Measurements from ENCODE around the gene NHEJ1.
A peak's percentile ranks its signal among the peaks of the same experiment; 100 is the strongest.
"Not testable (repeated sequence)": the region's sequence is repeated elsewhere in the genome, so short reads cannot be mapped to it uniquely, and the experiment has no call there.

Gene NHEJ1

GRCh38 chr2:219205981-219206327, 45.3 kb upstream of the NHEJ1 start:
- peak overlapping the region; percentile 89 for H3K27ac ChIP-seq
- TF ChIP-seq, protein P1, sequence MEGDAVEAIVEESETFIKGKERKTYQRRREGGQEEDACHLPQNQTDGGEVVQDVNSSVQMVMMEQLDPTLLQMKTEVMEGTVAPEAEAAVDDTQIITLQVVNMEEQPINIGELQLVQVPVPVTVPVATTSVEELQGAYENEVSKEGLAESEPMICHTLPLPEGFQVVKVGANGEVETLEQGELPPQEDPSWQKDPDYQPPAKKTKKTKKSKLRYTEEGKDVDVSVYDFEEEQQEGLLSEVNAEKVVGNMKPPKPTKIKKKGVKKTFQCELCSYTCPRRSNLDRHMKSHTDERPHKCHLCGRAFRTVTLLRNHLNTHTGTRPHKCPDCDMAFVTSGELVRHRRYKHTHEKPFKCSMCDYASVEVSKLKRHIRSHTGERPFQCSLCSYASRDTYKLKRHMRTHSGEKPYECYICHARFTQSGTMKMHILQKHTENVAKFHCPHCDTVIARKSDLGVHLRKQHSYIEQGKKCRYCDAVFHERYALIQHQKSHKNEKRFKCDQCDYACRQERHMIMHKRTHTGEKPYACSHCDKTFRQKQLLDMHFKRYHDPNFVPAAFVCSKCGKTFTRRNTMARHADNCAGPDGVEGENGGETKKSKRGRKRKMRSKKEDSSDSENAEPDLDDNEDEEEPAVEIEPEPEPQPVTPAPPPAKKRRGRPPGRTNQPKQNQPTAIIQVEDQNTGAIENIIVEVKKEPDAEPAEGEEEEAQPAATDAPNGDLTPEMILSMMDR (conservative IDR thresholded peaks at IDR 0.05): no peak

DNA sequence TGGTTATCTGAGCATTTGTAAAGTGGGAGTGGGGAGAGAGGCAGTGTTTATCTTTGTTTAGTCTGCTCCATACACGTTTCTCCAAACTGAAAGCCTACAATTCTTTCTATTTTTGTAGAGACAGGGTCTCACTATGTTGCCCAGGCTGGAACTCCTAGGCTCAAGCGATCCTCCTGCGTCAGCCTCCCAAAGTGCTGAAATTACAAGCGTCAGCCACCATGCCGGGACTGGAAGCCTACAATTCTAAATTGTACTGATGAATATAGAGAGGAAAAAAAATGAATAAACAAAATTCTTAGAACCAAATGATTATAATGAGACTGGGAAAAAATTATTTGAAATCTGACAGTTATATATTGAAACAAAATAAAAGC, 44.5 kb upstream of the NHEJ1 start:
- no peak overlapping the region for H3K27ac ChIP-seq
- TF ChIP-seq, protein P1 (conservative IDR thresholded peaks at IDR 0.05): no peak

DNA sequence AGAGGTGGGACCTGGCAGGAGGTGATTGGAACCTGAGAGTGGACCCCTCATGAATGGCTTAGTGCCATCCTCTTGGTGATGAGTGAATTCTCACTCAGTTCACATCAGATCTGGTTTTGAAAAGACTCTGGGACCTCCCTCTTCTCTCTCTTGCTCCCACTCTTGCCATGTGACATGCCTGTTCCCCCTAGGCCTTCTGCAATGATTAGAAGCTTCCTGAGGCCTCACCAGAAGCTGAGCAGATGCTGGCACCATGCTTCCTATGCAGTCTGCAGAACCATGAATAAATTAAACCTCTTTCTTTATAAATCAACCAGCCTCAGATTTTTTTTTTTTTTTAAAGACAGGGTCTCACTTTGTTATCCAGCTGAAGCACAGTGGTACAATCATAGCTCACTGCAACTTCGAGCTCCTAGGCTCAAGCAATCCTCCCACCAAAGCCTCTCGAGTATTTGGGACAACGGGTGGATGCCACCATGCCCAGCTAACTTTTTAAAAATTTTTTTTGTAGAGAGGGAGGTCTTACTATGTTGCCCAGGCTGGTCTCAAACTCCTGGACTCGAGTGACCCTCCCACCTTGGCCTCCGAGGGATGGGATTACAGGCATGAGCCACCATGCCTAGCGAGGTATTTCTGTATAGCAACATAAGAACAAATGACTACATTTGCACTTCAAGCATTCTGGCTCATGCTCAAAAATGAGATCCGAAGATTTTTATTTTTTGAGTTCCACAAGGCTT, 44.0 kb upstream of the NHEJ1 start:
- H3K27ac ChIP-seq: no peak overlapping the region
- TF ChIP-seq, protein P1 (conservative IDR thresholded peaks at IDR 0.05): no peak

DNA sequence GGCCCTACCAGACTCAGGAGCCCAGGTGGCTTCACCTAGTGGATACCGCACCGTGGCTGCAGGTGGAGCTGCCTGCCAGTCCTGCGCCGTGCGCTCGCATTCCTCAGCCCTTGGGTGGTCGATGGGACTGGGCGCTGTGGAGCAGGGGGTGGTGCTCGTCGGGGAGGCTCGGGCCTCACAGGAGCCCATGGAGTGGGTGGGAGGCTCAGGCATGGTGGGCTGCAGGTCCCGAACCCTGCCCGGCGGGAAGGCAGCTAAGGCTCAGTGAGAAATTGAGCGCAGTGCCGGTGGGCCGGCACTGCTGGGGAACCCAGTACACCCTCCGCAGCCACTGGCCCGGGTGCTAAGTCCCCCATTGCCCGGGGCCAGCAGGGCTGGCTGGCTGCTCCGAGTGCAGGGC, 40.7 kb upstream of the NHEJ1 start:
- peak overlapping the region; percentile 49; the same call in 1 of the 2 replicates for H3K27ac ChIP-seq

DNA sequence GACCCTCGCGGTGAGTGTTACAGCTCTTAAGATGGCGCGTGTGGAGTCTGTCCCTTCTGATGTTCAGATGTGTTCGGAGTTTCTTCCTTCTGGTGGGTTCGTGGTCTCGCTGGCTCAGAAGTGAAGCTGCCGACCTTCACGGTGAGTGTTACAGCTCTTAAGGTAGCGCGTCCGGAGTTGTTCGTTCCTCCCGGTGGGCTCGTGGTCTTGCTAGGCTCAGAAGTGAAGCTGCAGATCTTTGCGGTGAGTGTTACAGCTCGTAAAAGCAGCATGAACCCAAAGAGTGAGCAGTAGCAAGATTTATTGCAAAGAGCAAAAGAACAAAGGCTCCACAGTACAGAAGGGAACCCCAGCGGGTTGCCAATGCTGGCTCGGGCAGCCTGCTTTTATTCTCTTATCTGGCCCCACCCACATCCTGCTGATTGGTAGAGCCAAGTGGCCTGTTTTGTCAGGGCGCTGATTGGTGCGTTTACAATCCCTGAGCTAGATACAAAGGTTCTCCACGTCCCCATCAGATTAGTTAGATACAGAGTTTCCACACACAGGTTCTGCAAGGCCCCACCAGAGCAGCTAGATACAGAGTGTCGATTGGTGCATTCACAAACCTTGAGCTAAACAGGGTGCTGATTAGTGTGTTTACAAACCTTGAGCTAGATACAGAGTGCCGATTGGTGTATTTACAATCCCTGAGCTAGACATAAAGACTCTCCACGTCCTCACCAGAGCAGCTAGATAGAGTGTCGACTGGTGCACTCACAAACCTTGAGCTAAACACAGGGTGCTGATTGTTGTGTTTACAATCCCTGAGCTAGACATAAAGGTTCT, 40.1 kb upstream of the NHEJ1 start:
- not testable (repeated sequence) for H3K27ac ChIP-seq

DNA sequence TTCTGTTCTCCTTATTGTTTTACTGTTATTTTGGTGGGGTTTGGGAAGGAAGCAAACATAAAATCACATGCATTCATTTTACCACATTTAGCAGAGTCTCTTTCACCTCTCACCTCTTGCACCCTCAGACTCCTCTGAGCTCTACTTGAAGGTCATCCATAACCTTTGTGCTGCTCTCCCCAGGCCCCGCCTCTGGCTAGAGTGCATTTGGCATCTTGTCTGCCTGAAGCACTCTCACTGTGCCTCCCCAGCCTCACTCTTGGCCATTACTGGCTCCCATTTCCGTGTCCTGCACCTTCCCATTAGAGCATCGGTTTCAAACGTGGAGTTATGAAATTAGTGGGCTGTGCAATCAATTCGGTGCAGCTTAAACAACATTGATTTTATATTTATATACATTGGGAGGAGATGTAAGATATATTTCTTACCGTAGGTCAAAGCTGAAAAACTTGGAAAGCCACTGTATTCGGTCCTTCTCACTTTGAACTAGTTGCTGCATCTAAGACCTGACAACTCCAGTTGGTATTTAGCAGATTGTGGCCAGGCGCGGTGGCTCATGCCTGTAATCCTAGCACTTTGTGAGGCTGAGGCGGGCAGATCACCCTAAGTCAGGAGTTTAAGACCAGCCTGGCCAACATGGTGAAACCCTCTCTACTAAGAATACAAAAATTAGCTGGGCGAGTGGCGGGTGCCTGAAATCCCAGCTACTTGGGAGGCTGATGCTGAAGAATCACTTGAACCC, 39.0 kb upstream of the NHEJ1 start:
- H3K27ac ChIP-seq: no peak overlapping the region
- TF ChIP-seq, protein P1 (conservative IDR thresholded peaks at IDR 0.05): no peak

- TF ChIP-seq, protein P1 (conservative IDR thresholded peaks at IDR 0.05): no peak
- H3K27ac ChIP-seq: no peak overlapping the region
Observed at GRCh38 chr2:219198974-219199373, 38.4 kb upstream of the NHEJ1 start.

GRCh38 chr2:219197388-219197787, 36.8 kb upstream of the NHEJ1 start:
- TF ChIP-seq, protein P1 (conservative IDR thresholded peaks at IDR 0.05): no peak
- no peak overlapping the region for H3K27ac ChIP-seq
